Stimulated activated CD8-positive, alpha-beta memory T cell treated with anti-CD3 and anti-CD28 coated beads, Interleukin-7, amount 100 ng/mL, for 4 hours (primary cell): ENCODE measurements around the gene ZBTB21.

ENCODE experiments used
- DNase-seq, 2 donors: peaks; one replicate each; pipeline ENCODE4 v3.0.0-alpha.2; 2020; ENCODE audit warnings: low read depth in 2 of 2

Gene ZBTB21

DNA sequence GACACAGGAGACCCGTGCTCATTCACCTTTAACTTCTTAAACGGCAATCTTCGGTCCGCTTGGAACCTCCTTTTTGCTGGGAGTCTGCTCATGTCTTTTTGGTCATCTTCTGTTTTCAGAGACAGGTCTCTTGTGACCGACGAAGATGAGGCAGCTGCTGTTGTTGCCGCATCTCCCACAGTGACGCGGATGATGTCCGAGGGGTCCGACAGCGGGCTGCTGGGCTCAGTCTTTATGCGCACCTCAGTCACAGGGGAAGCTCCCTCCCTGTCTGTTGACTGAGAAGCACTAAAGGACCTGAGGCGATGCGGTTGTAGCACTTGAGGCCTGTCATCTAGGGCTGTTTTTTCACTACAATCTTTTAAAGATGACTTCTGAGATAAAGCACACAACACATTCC lies 17.6 kb downstream of the ZBTB21 start:
- DNase-seq: no peak

DNA sequence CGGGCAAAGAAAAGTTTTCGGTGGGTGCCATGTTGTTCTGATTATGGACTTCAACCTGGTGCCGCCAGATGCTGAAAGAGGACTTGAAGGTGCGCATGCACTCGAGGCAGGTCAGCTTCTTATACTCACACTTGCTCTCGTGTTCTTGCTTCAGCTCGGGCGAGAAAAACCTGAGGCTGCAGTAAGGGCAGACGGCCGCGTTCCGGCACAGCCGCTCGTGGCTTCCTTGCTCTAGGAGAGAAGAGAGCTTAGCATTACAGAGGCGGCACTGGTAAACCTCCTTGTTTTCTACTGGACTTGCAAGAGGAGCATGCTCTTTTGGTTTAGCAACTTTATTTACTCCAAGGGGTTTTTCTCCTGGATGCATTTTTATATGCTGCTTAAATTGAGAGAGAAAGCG lies 18.5 kb downstream of the ZBTB21 start:
- no peak for DNase-seq

DNA sequence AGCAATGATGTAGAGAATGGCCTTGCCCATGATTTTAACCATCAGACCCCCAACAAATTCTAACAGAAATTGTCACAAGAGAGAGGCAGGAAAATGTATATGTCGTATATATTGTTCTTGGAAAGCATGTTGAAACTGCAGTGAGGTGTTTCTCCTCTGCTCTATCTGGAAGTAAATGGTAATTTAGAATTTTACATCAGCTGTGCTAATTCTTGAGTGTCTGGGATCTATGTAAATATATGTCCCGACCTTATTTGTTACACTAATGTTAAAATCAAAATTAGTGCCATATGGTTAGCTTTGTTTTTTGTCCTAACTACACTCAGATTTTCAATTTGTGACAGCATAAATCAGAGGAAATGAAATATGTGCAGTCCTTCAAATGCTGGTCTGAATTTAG lies 20.5 kb downstream of the ZBTB21 start:
- DNase-seq: no peak

DNA sequence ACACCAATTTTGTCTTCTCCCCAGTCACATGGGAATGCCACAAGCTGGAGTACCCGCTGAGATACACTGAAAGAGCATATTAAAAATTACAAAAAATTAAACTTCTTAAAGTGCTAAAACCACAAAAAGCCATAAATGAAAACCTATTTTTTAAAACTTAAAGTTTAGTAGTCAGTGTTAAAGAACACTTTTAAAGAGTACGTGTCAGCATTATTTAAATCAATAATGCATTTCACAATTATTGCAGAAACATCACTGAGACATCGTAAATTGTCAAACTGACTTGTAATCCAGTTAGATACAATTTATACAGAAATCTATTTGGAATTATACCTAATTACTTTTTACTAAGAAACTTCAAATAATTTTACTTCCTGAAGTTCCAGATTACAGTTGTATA lies 22.9 kb downstream of the ZBTB21 start:
- no peak for DNase-seq

DNA sequence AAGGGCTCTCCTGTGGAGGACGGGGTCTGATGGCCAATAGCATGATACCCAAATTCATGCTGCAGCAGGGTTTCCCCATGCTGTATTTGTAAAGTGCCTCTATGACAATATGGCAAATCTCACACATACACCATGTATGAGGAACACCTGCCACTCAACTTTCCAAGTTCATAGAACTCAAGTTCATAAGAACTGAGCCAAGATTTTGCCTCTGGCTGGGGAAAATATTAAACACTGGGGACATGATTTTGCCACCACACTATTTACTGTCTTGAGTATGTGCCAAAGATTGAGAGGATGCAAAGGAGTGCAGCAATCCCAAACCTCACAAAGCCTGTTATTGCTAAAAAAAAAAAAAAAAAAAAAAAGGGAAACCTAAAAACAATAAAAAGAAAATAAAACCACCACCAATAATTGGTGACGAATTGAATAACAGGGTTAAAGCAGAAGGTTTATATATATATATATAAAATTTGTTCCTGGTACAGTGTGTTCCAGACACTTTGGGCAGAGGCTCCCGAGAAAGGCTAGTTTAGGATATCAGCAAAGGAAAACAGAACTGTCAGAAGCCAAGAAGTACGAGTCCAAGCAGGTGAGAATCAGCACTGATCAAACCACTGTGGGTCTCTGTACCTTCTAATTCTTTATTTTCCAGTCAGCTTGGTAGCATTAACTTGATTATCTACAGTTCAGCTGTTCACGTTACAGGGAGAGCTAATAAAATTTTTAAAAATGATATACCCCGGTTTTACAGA lies 24.3 kb downstream of the ZBTB21 start:
- DNase-seq: no peak

DNA sequence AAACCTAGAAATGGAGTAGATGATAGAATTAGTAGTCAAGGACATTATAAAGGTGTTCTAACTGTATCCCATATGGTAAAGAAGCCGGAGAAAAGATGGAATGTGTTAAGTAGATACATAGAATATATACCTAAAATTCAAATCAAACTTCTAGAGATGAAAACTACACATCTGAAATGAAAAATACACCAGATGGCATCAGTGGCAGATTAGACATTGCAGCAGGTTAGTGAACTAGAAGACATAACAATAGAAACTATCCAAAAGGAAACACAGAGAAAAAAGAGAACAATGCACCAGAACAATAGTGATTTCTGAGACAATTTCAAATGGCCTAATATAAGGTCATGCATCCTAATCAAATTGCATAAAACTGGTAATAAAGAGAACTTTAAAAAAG lies 26.9 kb downstream of the ZBTB21 start:
- no peak for DNase-seq

DNA sequence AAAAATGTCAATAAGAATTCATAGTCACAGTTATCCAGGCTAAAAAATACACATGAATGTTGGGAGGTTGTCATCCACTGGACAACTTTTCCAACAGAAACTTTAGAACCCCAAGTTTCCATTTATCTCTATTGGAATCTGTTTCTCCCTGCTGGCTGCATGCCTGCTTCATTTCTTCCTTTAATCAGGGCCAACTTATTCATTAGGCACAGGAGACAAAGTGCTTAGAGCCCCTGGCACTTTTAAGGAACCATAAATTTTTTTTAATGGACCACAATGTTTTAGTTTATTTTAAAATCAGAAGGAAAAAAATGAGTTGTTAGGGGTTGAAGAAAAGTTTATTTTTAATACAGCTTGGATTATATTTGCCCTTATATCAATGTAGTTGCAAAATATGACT lies 29.6 kb downstream of the ZBTB21 start:
- no peak for DNase-seq

DNA sequence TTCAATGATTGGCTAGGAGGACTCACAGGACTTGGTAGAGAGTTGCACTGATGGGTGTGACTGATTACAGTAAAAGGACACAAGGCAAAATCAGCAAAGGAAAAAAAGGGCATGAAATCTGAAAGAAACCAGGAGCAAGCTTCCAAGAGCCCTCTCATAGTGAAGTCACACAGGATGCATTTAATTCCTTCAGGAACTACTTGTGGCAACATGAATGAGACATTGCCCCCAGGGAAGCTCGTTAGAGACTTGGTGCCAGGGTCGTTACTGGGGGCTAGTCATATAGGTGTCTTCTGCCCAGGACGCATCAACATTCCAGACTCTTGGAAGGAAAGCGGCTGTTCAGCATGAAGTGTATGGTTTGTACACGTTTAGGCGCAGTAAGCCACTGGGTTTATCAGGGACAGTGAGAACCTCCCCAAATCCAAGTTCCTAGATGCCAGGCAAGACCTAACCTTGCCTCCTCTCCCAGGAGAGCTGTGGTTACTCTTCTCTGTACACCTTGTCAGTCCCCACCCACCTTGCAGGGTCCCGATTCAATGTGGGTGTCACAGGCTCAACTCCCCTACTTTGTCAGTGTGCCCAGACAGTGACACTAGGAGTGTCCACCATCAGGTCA lies 30.3 kb downstream of the ZBTB21 start:
- DNase-seq: no peak

DNA sequence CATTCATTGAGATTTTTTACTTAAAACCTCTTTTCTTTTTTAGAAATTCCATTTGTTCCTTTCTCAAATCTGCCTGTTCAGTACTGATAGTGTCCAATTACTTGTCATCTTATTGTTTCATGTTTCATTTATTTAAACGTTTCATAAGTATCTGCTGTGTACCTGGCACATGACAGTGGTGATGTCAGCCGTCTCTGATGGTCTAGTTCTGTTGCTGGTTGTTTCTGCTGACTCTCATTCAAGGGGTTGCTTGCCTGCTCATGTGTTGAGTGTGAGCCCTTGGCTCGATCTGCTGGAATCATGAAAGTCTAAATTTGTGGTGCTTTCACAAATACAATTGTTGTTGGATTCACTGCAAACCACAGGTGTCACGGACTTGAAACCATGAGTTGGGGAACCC lies 30.8 kb downstream of the ZBTB21 start:
- no peak for DNase-seq

DNA sequence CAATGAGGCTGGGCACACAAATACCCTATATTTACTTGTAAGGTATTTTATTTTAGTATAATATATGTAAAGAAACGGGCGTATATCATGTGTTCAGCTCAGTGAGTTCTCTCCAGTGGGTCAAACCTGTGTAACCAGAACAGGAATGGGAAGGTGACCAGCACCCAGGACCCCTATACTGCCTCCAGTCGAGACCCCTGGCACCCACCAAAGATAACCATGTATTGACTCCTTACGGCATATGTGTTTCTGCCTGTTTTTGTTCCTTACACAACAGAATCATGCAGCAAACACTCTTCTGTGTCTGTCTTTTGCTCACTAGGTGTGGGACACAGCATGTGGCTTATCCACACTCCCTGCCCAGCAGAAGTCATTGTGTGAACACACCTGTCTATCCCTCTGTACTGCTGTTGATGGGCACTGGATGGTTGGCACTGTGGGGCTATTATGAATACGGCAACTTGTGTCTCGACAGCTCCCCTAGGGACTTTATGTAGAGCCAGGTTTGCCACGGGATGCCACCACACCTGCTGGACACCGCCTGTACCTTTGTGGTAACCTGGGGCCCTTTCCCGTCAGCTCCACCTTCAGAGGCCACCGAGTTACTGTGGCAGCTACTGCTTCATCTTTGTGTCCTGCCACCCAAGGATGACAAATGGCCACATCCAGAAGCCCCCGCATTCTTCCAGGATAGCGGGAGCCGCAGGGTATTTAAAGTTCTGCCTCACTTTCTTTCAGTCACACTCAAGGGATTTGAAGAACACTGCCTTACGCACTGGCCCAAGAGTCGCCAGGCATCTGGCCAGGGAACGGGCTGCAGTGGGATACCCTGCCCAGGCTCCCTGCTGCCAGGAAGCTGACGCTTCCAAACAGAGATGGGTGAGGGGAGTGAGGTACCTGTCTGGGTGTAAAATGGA lies 32.9 kb downstream of the ZBTB21 start:
- DNase-seq: no peak

DNA sequence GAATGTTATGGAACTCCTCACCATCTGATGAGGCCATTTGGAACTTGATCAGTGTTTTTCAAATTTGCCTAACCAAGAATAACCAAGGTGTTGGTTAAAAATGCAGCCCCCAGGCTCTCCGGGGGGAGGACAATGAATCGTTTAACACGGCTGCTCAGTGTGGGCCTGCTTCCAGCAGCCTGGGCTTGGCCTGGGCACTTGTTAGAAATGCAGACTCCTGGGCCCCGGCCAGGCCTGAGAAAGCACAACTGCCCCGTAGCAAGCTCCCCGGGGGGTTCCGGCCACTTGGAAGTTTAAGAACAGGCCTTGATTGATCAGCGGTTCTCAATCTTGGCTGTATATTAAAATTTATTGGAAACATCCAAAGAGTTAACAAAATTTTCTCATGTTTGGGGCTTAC lies 33.5 kb downstream of the ZBTB21 start:
- DNase-seq: no peak

DNA sequence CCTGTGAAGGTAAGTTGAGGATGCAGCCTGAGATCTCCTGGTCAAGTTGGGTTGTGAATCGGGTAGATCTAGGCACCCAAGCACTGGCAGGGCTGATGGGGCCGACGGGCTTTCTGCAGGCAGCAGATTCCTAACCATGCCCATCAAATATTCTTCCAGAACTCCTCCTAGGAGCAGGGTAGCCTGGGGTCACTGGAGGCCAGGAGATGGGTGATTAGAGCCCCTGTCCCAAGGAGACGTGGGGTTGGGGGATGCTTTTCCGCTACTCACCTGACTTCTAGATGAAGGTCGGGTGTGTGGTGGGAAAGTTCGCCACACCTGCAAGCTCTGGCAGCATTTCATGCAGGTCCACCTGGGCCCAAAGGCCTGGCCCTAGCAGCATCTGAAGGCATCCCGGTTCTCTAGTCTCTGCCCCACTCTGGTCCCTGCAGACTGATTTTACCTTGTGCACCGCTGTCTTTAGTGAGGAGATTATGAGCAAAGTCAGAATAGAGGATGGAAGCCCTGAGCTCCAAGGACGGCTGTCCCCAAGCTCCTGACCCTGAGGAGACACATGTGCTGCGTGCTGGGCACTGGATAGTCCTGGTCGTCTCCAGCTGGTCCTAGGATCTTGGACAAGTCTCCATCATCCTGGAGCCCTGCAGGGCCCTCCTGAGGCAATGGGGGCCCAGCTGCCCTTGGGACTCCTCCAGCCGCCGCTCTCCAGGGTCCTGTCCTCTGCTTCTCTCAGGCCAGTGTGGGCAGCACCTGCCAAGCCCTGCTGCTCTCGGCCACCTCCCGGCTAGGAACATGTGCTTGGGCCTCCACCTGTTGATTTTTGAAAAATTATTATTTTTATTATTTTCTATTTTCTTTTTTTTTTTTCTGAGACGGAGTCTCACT lies 34.5 kb downstream of the ZBTB21 start:
- DNase-seq: no peak

DNA sequence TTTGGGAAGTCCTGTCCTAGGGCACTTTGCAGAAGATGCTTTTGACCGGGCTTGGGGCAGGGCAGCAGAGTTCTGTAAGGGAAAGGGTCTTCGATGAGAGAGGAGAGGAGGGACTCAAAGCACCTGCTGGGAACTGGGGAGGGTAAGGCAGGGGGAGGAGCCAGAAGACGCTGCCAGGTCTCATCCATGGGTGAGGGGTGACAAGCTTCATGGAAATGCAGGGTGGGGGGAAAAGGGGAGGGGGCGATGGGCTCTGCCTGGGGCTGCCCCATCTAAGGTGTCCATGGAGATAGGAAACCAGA lies 35.5 kb downstream of the ZBTB21 start:
- DNase-seq: no peak

DNA sequence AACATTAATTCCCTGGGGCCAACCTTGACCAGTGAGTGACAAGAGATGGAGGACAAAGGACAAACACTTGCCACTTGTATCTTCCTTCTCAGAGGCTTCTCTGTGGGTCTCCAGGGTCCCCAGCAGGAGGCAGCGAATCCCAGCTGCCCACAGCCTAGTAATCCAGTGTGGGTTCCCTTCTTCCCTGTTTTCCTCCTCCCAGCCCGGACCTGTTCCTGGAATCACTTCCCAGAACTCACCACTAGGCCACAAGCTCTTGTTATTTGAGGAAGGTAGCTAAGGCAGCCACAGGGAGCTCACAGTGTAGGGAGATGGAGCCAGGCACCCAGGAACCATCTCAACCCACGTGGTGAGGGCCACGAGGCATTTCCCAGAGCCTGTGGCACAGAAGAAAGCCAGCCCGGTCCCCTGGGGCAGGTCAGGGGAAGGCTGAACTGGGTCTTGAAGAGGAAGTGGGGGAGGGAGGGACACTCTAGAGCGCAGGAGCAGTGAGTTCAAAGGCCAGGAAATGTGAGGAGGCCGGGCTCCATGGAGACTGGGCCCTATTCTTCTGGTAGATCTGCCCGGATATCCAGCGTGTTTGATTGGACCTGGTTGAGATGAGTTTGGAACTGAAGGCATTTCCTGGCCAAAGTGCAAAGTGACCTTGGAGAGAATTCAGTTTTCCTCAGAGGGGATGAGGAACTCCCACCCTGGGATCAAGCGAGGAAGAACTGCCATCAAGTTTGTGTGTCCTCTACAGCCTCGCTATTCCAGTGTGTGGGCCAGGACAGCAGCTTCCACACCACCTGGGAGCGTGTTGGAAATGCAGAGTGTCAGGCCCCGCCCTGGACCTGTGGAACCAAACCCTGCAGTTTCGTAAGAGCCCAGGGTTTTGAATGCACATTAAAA lies 36.1 kb downstream of the ZBTB21 start:
- DNase-seq: no peak

DNA sequence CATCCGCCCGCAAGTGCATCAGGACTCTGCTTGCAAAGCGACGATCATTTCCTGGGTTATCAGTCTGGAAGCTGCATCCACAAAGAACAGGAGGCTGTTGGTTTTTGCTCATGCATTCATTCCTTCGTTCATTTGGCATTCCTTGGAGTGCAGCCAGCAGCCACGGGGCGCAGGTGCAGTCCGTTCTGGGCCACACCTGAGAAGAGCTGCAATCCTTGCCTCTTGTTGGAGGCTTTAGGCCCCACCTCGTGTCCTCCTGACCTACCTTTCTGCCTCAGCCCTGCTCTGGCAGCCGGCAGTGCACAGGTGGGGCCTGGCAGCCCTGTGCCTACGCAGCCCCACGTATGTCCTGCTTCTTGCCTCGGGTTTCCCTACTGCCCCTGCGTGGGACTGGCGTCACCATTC lies 36.7 kb downstream of the ZBTB21 start:
- DNase-seq: no peak

DNA sequence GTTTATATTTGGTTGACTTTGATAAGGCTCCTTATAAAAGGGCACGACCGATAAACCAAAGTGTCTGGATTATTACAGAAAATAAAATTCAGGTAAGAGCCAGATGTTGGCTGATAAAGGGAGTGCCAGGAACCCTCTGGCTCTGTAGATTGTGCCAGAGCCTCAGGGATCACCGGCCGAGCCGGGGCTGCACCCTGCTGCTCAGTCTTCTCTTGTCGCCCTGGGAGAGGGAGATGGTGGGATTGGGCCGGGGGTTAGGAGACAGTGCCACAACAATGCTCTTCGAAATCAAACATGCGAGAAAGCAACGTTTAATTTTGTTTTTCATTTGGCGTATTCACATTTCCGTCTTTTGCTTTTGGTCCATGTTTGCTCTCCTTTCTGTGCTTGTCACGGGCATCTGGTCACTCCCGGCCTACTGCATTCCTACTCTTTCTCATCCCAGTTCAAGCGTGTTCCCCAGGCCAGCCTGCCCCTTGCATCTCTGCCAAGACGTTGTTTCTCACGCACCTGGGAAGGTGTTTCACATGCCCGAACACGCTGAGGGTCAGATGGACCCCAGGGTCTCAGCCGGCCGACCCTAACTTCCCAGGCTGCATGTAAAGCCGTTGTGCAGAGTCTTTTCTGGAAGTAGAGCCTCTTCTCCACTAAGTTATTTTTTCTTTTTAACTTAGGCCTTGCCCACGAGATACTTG lies 37.5 kb downstream of the ZBTB21 start:
- no peak for DNase-seq

DNA sequence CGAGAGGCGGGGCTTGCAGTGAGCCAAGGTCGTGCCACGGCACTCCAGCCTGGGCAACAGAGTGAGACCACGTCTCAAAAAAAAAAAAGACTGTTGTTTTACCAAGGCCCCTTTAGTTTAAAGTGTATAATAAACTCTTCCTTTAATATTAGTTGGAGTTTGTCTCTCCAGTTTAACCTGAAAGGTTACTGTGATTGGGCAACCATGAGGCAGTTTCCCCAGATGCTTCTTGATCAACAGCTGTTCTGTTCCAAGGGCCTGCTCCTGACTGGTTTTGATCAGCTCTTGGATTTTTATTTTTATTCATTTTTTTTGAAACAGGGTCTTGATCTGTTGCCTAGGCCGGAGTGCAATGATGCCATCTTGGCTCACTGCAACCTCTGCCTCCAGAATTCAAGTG lies 38.3 kb downstream of the ZBTB21 start:
- no peak for DNase-seq

DNA sequence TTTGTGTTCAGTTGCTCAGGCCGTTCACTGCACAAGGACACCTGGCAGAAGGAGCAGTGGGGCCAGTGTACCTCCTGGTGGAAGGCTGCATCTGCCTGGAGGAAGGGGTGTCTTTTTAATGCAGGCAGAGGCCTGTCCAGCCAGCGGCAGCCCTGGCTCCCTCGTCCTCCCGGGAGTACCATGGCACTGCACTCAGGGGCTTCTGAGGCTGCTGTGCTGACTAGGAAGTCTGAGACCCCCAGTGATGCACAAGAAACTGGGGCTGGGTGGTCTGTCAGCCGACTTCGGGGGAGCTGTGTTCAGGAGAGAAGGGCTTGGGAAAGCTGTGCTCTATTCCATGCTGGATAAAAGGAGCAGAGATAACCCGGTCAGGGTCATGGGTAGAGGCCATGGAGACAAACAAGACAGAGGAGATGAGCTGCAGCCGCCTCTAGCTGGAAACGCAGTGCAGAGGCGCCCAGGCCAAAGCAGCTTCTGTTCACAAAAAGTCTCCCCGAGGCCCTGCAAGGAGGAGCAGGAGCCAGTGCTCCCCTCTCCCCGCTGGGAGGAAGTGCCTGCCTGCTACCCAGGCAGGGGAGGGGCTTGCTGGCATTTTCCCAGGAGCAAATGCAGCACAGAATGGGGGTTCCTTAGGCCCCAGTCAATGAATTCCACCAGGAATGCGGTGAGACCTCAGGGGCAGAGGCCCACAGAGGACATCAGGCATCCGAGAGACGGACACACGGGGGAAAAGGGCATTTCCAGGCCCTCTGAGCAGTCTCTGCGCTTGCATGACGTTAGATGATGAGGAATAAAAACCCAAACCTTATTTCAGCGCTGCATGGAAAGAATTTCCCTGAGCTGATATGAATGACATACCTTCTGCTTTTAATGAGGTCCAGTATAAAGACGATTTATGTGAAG lies 39.2 kb downstream of the ZBTB21 start:
- no peak for DNase-seq

DNA sequence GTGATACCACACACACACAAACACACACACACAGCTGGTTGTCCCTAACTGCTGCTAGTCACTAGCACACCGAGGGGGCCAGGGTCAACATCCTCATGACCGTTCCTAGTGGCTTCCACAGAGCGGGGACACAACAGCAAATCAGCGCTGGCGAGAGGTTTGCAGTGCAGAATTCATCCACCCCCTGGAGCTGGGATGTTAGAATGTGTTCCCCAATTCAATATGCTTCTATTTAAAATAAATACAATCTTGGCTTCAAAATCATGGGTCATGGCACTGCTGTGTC lies 40.1 kb downstream of the ZBTB21 start:
- DNase-seq: no peak

DNA sequence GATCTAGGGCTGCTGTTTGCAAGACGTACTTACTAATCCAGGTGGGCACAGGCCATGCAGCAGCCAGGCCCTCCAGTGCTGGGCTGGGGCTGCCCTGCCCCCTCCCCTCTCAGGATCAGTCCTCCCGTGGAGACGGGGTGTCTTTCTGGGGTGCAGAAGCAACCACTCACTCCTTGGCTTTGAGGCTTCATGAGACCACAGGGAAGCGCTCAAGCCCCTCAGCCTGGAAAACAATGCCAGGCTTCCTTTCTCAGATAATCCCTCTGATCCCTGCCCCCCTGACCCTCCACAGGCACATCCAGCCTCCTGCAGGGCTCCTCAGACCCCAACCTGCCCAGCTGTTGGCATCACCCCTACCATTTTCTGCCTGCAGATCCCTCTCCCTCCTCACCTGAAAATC lies 42.5 kb downstream of the ZBTB21 start:
- DNase-seq: no peak
